Activated gamma-delta T cell (primary cell): ENCODE data around the gene PKD1L1.

Source experiments
- DNase-seq: peaks from one replicate; lab custom pipeline; 2025; lab: John Stamatoyannopoulos, UW

Gene PKD1L1

DNA sequence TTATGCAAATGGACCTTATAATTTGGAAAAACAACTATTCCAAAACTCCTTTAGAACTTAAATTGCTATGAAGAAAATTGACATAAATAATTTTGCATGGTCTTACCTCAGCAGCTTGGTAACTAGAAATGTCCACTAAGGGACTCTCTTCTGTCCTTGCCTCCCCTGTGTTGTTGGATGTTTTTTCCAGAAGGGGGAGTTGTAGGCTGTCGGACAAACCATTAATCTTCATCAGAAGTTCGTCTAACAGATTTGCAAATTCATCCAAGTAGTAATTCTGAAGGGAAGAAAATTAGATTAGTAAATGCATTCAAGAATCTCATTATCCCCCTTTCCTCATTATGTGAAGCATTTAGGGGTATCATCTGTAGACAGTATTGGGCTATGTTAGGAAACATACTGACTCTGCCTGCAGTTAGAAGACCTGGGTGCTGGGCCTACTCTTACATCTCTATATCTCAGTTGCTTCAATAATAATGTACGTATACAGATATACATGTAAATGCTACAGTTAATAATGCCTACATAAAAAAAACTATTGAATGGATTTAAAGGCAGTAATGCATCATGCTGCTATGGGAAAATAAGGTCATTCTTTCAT, 155.6 kb downstream of the PKD1L1 start:
- no peak for DNase-seq

DNA sequence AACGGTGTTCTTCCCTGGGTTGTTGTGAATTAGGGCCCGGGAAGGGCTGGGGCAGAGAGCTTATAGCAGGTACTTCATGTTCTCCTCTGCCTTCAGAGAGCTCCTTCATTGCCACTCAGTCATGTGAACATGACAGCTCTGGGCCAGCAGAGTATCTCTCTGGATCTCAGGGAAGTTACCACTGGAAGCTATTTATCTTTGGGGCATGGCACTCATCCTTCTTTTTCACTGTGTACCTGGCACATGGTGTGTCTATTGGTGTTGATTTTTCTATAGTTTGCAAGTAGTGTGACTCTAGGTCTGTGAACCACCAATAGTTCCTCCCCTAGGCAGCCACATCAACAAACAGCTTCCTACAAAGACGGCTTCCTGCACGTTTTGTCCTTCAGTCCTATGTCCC, 156.6 kb downstream of the PKD1L1 start:
- no peak for DNase-seq

DNA sequence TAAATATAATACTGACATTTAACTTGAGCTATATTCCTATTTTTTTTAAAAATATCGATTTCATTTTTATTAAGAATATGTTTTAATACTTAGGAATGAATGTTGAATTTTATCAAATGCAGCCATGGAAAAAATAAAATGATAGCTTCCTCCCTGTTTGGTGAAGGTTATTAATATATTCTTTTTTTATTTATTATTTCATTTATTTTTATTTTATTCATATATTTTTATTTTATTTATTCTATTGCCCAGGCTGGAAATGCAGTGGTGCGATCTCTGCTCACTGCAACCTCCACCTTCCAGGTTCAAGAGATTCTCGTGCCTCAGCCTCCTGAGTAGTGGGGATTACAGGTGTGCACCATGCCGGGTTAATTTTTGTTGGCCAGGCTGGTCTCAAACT, 160.2 kb downstream of the PKD1L1 start:
- no peak for DNase-seq

DNA sequence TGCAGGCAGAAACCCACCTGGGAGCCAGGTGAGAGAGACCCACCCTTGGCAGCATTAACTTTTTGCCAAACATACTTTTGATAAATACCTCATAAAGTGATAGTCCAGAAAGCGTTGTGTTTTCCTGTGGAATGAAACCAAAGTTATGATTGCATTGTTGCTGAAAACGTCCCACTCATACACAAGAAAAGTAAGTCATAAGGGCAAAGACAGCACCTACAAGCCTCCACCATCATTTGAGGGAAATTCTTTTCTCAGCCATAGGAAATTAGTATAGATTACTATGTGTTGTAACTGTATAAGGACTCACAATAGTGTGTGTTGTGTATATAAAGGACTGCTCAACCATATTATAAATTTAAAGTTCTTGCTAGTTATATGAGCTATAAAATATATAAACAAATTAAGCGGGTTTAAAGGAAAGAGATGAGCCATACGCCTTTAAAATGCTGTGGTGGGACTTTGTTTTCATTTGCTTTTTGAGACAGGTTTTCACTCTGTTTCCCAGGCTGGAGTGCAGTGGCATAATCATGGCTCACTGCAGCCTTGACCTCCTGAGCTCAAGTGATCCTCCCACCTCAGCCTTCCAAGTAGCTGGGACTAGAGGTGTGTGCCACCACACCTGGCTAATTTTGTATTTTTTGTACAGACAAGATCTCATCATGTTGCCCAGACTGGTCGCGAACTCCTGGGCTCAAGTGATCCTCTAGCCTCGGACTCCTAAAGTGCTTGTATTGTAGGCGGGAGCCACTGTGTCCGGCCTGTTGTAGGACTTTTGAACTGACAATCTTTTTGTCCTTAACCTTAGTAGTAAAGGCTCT, 160.8 kb downstream of the PKD1L1 start:
- no peak for DNase-seq

DNA sequence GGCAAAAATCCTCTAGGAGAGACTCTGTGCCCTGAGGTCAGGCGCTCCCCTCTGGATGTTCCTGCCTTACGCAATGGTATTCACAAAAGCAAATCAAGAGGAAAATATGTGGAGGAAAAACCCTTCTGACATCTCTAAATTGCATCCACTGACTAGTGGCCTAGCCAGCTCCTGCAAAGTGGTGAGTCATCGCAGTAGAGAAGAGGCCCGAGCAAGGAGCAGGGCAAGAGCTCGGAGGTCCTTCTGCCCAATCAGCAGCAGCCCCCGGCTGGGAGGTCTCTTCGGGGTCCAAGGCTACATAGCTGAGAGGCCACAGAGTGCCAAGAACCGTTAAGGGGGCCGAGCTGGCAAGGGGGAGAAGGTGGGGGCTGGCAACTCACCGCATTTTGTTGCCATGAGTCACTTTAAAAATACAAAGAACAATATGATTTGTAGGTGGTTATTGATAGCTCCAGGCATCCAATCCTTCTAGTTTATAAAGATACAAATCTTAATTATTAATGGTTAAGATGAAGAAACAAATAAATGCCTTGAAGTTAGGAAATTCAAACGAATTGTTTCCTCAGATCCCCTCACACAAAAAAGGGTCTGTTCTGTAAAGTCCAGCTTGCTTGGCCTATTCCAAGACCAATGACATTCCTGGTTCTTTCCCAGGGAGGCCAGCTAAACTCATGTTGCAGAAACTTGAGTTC, 161.6 kb downstream of the PKD1L1 start:
- no peak for DNase-seq

DNA sequence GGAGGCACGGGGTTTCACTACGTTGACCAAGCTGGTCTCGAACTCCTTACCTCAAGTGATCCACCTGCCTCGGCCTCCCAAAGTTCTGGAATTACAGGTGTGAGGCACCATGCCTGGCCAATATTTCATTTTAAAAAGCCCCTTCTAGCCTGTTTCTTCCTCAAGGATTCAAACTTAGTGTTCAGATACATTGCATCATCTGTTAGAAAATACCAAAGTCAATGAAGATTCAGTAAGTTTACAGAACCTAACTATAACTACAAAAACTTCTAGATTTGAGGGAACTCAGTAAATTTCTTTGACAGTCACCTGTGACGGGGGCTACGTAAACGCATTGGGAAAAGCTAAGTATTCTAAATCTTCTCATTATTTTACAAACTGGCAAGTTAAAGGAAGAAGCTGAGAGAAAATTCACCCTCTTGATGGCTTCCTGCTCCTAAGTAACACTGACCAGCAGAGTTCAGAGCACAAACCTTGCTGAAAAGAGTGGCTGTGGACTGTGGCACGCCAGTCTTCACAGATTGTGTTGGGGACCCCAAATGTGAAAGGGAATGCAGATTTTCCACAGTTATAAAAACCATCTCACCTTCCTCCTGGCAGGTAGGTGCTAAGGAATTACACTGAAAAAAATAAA, 162.2 kb downstream of the PKD1L1 start:
- DNase-seq = no peak

DNA sequence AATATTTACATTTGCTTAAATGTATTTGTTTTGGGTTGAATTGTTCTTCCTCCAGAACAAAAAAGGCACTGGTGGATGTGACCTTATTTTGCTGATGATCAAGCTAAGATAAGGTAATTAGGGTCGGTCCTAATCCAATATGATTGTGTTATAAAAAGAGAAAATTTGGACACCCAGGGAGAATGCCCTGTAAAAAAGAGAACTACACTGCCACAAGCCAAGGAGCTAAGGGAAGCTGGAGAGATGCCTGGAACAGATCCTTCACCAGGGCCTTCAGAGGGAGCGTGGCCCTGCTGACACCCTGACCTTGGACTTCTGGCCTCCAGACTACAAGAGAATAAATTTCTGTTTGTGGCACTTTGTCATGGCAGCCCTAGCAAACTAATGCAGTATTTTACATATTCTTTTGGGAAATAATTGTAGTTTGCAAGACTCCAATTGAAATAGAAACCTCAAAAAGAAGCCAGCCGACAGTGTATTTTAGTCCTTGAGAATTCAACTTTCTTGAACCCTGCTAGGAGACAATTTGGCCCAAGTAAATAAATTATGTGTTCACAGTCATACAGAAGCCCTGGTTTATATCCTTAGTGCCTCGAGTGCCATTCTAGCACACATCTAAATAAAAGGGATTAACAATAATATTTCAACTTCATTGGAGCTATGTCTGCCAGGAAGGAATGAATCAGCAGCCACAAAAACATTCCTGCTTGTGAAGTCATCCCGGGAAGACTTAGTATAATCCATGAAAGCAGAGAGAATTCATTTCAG, 164.6 kb downstream of the PKD1L1 start:
- DNase-seq = no peak

DNA sequence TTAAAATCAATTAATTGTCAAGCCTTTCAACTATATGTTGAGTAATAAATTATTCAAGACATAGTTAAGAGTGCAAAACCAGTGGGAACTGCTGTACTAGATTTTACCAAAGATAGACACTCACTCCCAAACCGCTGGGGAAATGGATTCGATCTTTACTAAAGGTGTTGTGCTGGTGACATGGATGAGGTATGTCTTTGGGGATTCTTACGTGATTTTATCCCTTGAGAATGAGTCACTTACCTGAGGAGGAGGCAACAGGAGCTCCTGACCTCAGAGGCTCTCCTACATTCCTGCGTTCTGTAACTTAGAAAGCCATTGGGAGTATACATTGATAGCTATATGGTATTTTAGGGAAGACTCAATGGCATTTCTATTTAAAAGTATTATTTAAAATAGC, 165.5 kb downstream of the PKD1L1 start:
- no peak for DNase-seq

DNA sequence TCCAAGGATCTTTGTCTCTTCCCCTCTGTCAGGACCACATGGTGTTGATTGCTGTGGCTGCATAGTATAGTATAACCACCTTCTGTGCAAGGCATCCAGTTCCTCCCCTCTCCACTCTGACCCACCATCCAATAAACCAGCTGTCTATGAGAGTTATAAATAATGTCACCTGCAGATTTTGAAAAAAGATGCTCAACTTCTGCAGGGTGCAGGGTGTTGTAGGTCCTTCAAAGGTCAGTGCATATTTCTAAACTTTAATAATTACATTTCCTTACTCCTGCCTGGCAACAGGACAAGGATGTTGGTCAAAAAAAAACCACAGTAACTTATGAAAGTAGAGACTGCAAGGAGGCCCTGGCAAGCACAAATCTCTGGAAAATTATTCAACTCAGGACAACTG, 166.2 kb downstream of the PKD1L1 start:
- no peak for DNase-seq

DNA sequence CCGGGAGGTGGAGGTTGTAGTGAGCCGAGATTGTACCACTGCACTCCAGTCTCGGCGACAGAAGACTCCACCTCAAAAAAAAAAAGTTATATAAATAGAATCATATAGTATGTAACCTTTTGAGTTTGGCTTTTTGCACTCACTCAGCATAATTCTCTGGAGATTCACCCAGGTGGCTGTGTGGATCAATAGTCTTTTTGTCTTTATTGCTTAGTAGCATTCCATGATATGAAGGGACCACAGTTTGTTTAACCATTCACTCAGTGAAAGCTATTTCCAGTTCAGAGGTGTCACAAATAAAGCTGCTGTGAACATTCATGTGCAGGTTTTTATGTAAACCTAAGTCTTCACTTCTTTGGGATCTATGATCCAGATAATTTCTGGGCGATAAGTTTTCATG, 167.7 kb downstream of the PKD1L1 start:
- no peak for DNase-seq

DNA sequence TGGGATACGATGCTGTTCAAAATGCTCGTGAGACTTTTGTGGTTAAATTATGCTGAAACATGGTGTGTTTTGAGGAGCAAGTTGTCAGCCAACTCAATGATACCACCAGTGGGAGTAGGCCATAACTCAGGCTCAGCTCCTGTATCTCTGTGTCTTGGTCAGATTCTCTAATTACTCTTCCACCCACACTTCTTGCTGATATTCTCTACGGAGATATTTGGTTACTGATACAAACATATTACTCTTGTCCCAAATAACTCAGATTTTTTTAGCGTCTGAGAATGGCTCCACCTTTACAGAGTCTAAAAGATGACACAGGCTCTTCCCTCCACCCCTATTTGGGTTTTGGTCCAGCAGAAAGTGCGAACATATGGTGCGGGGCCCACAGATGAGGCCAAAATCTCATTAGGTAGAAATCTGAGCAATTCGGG, 168.9 kb downstream of the PKD1L1 start:
- no peak for DNase-seq

DNA sequence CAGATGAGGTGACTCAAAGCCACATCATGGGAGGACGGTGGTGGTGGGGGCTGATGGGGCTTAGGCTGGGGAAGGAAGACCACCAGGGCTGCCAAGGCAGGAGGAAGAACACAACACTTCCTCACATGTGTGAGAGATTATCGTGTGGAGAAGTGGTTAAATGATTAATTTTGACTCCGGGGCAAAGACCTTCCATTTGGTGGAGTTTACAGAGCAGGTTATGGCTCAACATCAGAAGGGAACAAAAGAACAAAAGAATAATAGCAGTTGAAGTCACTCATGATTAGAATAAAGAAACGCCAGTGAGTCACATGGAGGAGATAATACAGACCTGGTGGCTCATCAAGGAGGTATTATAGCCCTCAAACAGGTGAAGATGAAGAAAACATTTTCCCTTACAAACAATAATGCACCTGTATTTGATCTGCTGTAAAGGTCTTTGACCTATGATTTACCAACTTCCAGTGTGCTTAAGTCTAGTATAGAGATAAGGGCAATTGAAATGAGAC, 170.1 kb downstream of the PKD1L1 start:
- DNase-seq = no peak

DNA sequence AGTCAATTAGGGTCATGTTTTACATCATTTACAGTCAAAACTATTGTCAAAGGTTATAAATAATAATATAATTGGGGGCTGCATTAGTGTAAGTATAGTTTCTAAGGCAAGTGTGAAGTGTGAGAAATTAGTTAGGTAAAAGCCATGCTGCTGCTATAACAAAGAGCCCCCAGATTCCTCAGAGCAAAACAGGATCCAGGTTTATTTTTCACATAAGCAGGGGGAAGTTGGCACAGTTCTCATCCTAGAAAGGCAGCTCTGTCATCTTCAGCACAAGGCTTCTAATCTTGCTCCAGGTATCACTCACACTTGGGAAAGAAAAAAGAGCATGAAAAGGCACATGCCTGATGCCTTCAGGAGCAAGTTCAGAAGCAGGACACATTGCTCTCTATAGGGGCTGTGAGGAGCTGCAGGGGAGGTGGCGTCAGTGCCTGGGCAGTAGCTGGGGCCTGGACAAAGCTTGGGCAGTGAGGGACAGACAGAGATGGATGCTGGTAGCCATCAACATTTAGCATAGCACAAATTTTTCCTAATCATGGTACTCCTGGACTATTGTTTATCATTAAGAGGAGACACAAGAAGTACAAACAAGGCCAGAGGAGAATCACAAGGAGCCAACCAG, 170.6 kb downstream of the PKD1L1 start:
- no peak for DNase-seq

DNA sequence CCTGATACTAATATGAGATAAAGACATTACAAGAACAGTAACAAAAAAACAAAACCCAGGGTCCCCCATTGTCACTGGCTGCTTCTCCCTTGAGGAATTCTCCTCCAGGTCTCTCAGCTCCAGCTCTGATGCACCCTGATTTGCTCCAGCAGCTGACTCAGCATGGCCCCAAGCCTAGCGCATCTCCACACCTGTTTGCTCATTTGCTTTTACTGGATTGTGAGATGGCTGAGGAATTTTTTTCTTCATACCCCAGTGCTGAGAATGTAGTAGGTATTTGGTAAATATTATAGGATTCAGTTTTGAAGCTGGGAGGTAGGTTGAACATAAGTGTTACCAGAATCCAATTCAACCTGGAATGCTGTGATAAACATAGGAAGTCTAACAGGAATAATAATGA, 171.9 kb downstream of the PKD1L1 start:
- DNase-seq = no peak

DNA sequence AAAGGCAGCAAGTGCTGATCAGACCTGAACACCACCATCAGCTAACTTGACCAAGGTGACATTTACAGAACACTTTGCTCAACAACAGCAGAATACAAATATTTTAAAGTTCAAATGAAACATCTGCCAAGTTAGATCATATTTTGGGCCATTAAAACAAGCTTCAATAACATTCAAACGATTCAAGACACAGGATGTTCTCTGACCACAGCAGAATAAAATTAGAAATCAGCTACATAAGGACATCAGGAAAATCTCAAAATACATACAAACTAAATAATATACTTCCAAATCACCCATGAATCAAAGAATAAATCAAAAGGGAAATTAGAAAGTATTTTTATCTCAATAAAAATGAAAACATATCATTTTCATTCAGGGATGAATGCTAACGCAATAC, 173.0 kb downstream of the PKD1L1 start:
- no peak for DNase-seq

DNA sequence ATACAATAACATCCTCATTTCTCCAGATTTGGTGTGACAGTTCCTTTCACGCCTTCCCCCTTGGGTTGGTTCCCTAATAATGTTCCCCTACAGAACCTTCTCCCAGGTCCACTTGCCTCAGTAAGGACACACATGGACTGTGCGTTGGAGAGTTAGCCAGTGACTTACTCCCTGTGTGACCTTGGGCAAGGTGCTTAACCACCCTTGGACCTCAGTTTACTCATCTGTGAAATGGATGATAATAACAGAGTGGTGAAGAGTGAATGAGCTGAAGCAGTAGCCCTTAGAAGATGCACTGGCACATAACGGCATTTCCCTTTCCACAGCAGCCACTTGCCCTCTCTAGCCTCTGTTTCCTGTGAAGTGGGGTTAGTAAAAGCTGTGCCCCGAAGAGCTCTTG, 175.8 kb downstream of the PKD1L1 start:
- DNase-seq = no peak

DNA sequence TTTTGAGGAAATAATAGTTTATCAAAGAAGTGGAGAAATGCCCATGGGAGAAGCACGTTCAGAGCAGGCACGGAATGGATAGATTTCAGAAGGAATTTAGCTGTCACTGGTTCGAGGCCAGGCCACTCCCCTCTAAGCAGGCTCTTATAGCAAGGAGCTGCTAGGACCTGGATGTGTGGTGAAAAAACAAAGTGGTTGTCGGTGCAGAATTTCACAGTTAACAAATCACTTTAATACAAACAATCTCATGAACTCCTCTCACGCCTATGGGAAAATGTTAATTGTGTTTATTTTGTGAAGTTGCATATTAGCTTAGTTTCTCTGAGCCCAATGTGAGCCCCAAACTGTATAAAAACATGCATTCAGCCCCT, 176.3 kb downstream of the PKD1L1 start:
- DNase-seq = no peak

DNA sequence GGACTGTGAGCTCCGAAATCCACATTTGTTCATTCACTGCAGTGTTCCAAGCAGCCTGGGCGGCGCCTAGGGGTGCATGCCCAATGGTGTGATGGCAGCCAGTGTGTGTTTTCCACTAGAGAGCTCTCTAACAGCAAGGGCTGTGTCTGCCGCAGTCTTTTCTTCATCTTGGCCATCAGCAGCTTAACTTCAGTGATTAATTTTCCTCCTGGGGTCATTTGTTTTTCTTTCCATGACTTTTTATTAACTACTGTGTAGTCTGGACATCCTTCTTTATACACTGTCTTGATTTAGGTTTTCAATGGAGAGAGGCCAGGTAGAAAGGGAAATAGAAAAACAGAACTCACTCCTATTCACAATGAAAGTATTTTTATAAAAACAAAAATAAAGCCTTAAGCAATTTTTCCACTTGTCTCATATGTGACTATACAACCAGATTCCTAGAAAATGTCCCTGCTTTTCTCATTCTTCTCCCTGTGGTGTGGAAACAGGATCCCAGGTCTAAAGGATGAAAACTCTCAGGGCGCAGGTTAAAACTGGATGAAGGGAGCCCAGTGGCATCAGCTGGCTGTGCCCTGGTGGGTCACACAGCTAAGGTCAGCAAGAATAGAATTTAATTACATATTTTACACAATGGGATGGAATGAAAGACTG, 176.8 kb downstream of the PKD1L1 start:
- DNase-seq = no peak

DNA sequence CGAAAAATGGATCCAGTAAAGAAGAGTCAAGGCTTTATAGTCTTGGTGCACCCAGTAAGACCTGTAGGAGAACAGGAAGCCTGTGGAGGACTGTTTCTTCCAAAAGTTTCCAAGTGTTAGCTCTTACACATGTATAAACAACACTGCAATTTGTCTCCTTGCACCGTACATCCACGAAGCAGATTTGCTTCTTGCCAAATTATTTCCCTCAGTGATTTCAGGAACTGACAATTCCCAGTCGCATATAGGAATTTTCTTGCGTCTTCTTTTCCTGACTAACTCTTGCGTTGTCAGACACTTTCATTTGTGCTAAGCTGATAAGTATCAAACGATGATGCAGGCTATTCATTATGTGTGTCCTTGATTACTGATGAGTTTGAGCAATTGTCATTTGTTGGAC, 182.1 kb downstream of the PKD1L1 start:
- no peak for DNase-seq

DNA sequence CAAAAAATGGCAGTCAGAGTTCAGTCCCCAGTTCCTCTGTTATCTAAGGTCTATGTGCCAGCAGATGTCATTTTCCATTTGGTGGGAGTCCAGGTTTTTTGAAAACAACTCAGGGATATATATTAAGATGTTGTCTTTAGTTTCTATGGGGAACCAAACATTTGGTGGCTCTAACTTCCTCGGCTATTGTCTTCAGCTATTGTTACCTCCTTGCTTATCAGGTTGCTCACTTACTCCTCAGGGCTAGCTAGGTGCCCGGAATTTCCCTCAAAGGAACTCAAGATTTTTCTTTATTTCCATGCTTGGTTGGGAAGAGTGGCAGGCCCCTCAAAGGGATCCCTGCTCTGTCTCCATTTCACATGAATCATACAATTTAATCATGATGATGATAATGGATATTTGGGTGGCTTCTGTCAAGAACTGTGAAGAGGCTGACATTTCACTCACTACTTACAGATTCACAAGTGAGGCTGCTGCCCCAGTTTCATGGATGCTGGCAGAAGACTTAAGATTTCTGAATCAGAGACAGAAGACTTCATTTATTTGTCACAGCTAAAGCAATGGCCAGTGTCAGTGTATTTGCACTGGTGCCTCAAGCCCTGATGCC, 182.8 kb downstream of the PKD1L1 start:
- DNase-seq = no peak
